IMR-90 (cell line): ENCODE data around the gene ROBO2. TPM values are rescaled to one million over a fixed set of nuclear protein-coding genes. Genes with fewer than 3 reads are reported as not detected.

Source experiments
- ATAC-seq: fragments of 200-7000 bp; cut with Tn5 transposase; 2 replicates; pipeline ENCODE4 v1.9.1; 2020; ENCODE audit warnings: low read depth, mild to moderate bottlenecking, moderate library complexity
- BruUV-seq: library from RNA; stranded (reverse); fragments of 400-500 nt; replicated peaks from 2 replicates; lab custom pipeline; 2021; lab: Mats Ljungman, UMichigan
- CTCF ChIA-PET: fragments of 300-600 bp; formaldehyde crosslinking; extraction: SDS; loops from one replicate; lab custom pipeline; 2021; ENCODE audit warnings: antibody characterized with exemption; lab: Yijun Ruan, JAX
- POLR2A ChIA-PET: fragments of 300-600 bp; sonication (Branson Sonifier 250); formaldehyde crosslinking; loops from one replicate; lab custom pipeline; 2022; ENCODE audit warnings: antibody characterized with exemption; ENCODE audit not compliant: unreplicated experiment; lab: Charles Lee
- DNase-seq: peaks from one replicate; pipeline ENCODE4 v3.0.0; 2013
- H2AFZ ChIP-seq: replicated peaks from 2 replicates; pipeline ENCODE3; 2013; ENCODE audit warnings: low read length, mild to moderate bottlenecking; ENCODE audit not compliant: poor library complexity
- H2AK5ac ChIP-seq: 2 replicates; pipeline ENCODE4 v1.6.1; 2013; ENCODE audit warnings: low read depth, low read length, inconsistent platforms
- H2AK9ac ChIP-seq: replicated peaks from 2 replicates; pipeline ENCODE3; 2013; ENCODE audit warnings: mild to moderate bottlenecking, low read depth, low read length, moderate library complexity; ENCODE audit not compliant: poor library complexity
- H2BK120ac ChIP-seq: 2 replicates; pipeline ENCODE4 v1.6.1; 2013; ENCODE audit warnings: low read depth, low read length, inconsistent platforms
- H2BK15ac ChIP-seq: 3 replicates; pipeline ENCODE4 v1.6.1; 2013; ENCODE audit warnings: low read depth, low read length, inconsistent platforms
- H2BK20ac ChIP-seq: 2 replicates; pipeline ENCODE4 v1.6.1; 2013; ENCODE audit warnings: low read depth, mild to moderate bottlenecking, inconsistent platforms, low read length, moderate library complexity
- H2BK5ac ChIP-seq: 2 replicates; pipeline ENCODE4 v1.6.1; 2013; ENCODE audit warnings: mild to moderate bottlenecking, low read depth, low read length, inconsistent platforms; ENCODE audit not compliant: poor library complexity, severe bottlenecking
- H3K14ac ChIP-seq: replicated peaks from 2 replicates; pipeline ENCODE4 v1.6.1; 2013; ENCODE audit warnings: low read depth, low read length, inconsistent platforms
- H3K18ac ChIP-seq: 2 replicates; pipeline ENCODE4 v1.6.1; 2013; ENCODE audit warnings: low read depth, low read length, control low read depth
- H3K23ac ChIP-seq: 2 replicates; pipeline ENCODE4 v1.6.1; 2013; ENCODE audit warnings: low read depth, low read length, inconsistent platforms
- H3K27ac ChIP-seq: 2 replicates; pipeline ENCODE4 v1.5.1; 2013; ENCODE audit warnings: mild to moderate bottlenecking, control low read depth, low read length; ENCODE audit not compliant: insufficient read depth
- H3K27me3 ChIP-seq: 2 replicates; pipeline ENCODE4 v1.6.1; 2013; ENCODE audit warnings: low read length; ENCODE audit not compliant: control insufficient read depth, insufficient read depth
- H3K36me3 ChIP-seq: 2 replicates; pipeline ENCODE4 v1.6.1; 2013; ENCODE audit warnings: low read length, mixed read lengths; ENCODE audit not compliant: control insufficient read depth, insufficient read depth
- H3K4ac ChIP-seq: 2 replicates; pipeline ENCODE4 v1.6.1; 2013; ENCODE audit warnings: low read depth, low read length, inconsistent platforms
- H3K4me1 ChIP-seq: 2 replicates; pipeline ENCODE4 v1.6.1; 2013; ENCODE audit warnings: low read length, mixed read lengths; ENCODE audit not compliant: control insufficient read depth, insufficient read depth
- H3K4me2 ChIP-seq: 2 replicates; pipeline ENCODE4 v1.6.1; 2013; ENCODE audit warnings: low read depth, mild to moderate bottlenecking, control low read depth, low read length, moderate library complexity
- H3K4me3 ChIP-seq: 2 replicates; pipeline ENCODE4 v1.5.1; 2013; ENCODE audit warnings: low read depth, mild to moderate bottlenecking, control low read depth, low read length, moderate library complexity; ENCODE audit not compliant: insufficient read depth
- H3K56ac ChIP-seq: 2 replicates; pipeline ENCODE4 v1.6.1; 2013; ENCODE audit warnings: low read length, inconsistent platforms; ENCODE audit not compliant: insufficient read depth; ENCODE audit errors: extremely low read depth
- H3K79me1 ChIP-seq, 2 experiments: 2 replicates each; pipeline ENCODE4 v1.6.1; 2013; ENCODE audit warnings: low read length in 2 of 2, inconsistent platforms in 1 of 2, low read depth in 1 of 2
- H3K9ac ChIP-seq: 2 replicates; pipeline ENCODE4 v1.6.1; 2013; ENCODE audit warnings: low read depth, low read length, control low read depth
- H3K9me1 ChIP-seq: 2 replicates; pipeline ENCODE4 v1.6.1; 2013; ENCODE audit warnings: low read length, inconsistent platforms; ENCODE audit not compliant: insufficient read depth
- H3K9me3 ChIP-seq: 2 replicates; pipeline ENCODE4 v1.6.1; 2013; ENCODE audit warnings: low read length; ENCODE audit not compliant: control insufficient read depth, insufficient read depth
- H4K20me1 ChIP-seq: 2 replicates; pipeline ENCODE4 v1.6.1; 2013; ENCODE audit warnings: low read length, inconsistent platforms; ENCODE audit not compliant: insufficient read depth
- H4K5ac ChIP-seq: 2 replicates; pipeline ENCODE4 v1.6.1; 2013; ENCODE audit warnings: mild to moderate bottlenecking, low read depth, low read length, control low read depth
- H4K8ac ChIP-seq, 2 experiments: 2 replicates each; pipeline ENCODE4 v1.6.1; 2013; ENCODE audit warnings: low read depth in 2 of 2, low read length in 2 of 2, control low read depth in 1 of 2, inconsistent platforms in 1 of 2
- H4K91ac ChIP-seq: 2 replicates; pipeline ENCODE4 v1.6.1; 2013; ENCODE audit warnings: low read depth, low read length, inconsistent platforms; ENCODE audit not compliant: insufficient read depth
- BHLHE40 ChIP-seq: fragments of 150-350 bp; IDR thresholded peaks from 2 replicates; pipeline ENCODE4 v1.6.1; 2016; ENCODE audit warnings: mild to moderate bottlenecking, low read depth, low read length
- CEBPB ChIP-seq: IDR thresholded peaks from 2 replicates; pipeline ENCODE4 v1.6.1; 2012; ENCODE audit warnings: low read depth, low read length, improper control_type of control experiment
- CHD1 ChIP-seq: IDR thresholded peaks from 2 replicates; pipeline ENCODE4 v1.6.1; 2012; ENCODE audit warnings: low read depth, low read length, improper control_type of control experiment
- FOS ChIP-seq: fragments of 150-350 bp; IDR thresholded peaks from 2 replicates; pipeline ENCODE4 v1.6.1; 2016; ENCODE audit warnings: low read depth, low read length
- MAFK ChIP-seq: IDR thresholded peaks from 2 replicates; pipeline ENCODE4 v1.6.1; 2012; ENCODE audit warnings: low read depth, low read length, improper control_type of control experiment
- MAZ ChIP-seq: IDR thresholded peaks from 2 replicates; pipeline ENCODE4 v1.6.1; 2012; ENCODE audit warnings: low read depth, mild to moderate bottlenecking, low read length, improper control_type of control experiment, moderate library complexity, borderline replicate concordance
- MXI1 ChIP-seq: IDR thresholded peaks from 2 replicates; pipeline ENCODE4 v1.6.1; 2012; ENCODE audit warnings: low read depth, mild to moderate bottlenecking, low read length, moderate library complexity, borderline replicate concordance
- NFE2L2 ChIP-seq: fragments of 150-350 bp; IDR thresholded peaks from 2 replicates; pipeline ENCODE4 v1.6.1; 2016; ENCODE audit warnings: low read depth, mild to moderate bottlenecking, low read length
- POLR2A ChIP-seq: IDR thresholded peaks from 2 replicates; pipeline ENCODE4 v1.6.1; 2012; ENCODE audit warnings: mild to moderate bottlenecking, low read depth, low read length
- RAD21 ChIP-seq: IDR thresholded peaks from 2 replicates; pipeline ENCODE4 v1.6.1; 2012; ENCODE audit warnings: low read length, improper control_type of control experiment
- RCOR1 ChIP-seq: IDR thresholded peaks from 2 replicates; pipeline ENCODE4 v1.6.1; 2012; ENCODE audit warnings: mild to moderate bottlenecking, low read length, improper control_type of control experiment; ENCODE audit not compliant: insufficient replicate concordance
- RFX5 ChIP-seq: IDR thresholded peaks from 2 replicates; pipeline ENCODE4 v1.8.0; 2012; ENCODE audit warnings: low read depth, mild to moderate bottlenecking, low read length, moderate library complexity
- SMC3 ChIP-seq: fragments of 150-350 bp; IDR thresholded peaks from 2 replicates; pipeline ENCODE4 v1.6.1; 2016; ENCODE audit warnings: low read depth, mild to moderate bottlenecking, antibody characterized with exemption, low read length, moderate library complexity
- USF2 ChIP-seq: fragments of 150-350 bp; IDR thresholded peaks from 2 replicates; pipeline ENCODE4 v1.6.1; 2017; ENCODE audit warnings: mild to moderate bottlenecking, antibody characterized with exemption, low read length, low read depth
- WGBS, 2 experiments: methylation state at CpG; one replicate each; pipeline versions ENCODE4 v1.1.5 to v1.1.7; 2013; ENCODE audit warnings: missing lambda C conversion rate in 2 of 2; ENCODE audit not compliant: insufficient read length in 1 of 2; ENCODE audit errors: extremely low coverage in 2 of 2; 5-methylcytosine and 5-hydroxymethylcytosine counted together
- dilution Hi-C: fragments of 300-500 bp; cut with HindIII; formaldehyde crosslinking; loops from one replicate; pipeline ENCODE4 v1.14.3; 2018; ENCODE audit warnings: low sequenced_read_pairs; ENCODE audit not compliant: unreplicated experiment
- in situ Hi-C: fragments of 300-500 bp; cut with MboI; formaldehyde crosslinking; loops from 3 replicates; pipeline ENCODE4 v1.14.3; 2019; ENCODE audit warnings: low sequenced_read_pairs, inconsistent platforms, mixed read lengths
- intact Hi-C: fragments of 100-400 bp; cut with micrococcal nuclease; formaldehyde crosslinking; loops from 2 replicates; pipeline ENCODE4 v1.10.0; 2022
- polyA plus RNA-seq, 3 experiments: library from polyadenylated mRNA; depleted of rRNA; stranded (reverse); fragments of >200 nt; gene quantifications; 2 replicates each; pipeline ENCODE4 v1.2.3, GENCODE V29; 2012; ENCODE audit warnings: low replicate concordance in 1 of 3
- total RNA-seq: library from RNA; depleted of rRNA; stranded (reverse); fragments of >200 nt; gene quantifications from 2 replicates; pipeline ENCODE4 v1.2.3, GENCODE V29; 2012
- TF ChIP-seq, protein P1 (sequence below): conservative IDR thresholded peaks from 2 replicates; pipeline ENCODE4 v1.5.1; 2012; ENCODE audit warnings: mild to moderate bottlenecking, low read depth, low read length, improper control_type of control experiment
- TF ChIP-seq, protein P2 (sequence below): fragments of 150-350 bp; IDR thresholded peaks from 2 replicates; pipeline ENCODE4 v1.6.1; 2016; ENCODE audit warnings: low read depth, mild to moderate bottlenecking, low read length, moderate library complexity, borderline replicate concordance

ROBO2 gene
- total and polyA plus RNA-seq, 2 of the 4 experiments (the other 2 are of a cell fraction) = 9.3 to 14.5 TPM

- no peaks in the 10 kb centered on the region for H3K4me1 ChIP-seq
- DNase-seq (no peak), ATAC-seq (no peak)
- no peak overlapping the region for H4K8ac ChIP-seq
- WGBS, 2 experiments = 87% methylated on average over 3 of the region's 17 CpGs; no CpG with 5 or more reads in 1 of the 2 experiments
- intact Hi-C loops (no loop called here), in situ Hi-C loops (no loop called here), dilution Hi-C loops (no loop called here)
- POLR2A ChIA-PET = no interaction called here
- H3K56ac ChIP-seq = no peak overlapping the region
- H2BK120ac ChIP-seq = no peak overlapping the region
- no peak overlapping the region for H2AFZ ChIP-seq
- H3K27ac ChIP-seq = no peak overlapping the region
- BruUV-seq = no TSS peak
- no peak overlapping the region for H3K4me3 ChIP-seq
- CTCF ChIA-PET = no interaction called here
- no peak overlapping the region for H2BK20ac ChIP-seq
- no peaks in the 10 kb centered on the region for H3K36me3 ChIP-seq
- no peaks in the 10 kb centered on the region for H3K27me3 ChIP-seq
- H4K5ac ChIP-seq = no peak overlapping the region
- H2AK9ac ChIP-seq = no peak overlapping the region
- H3K9me1 ChIP-seq = no peaks in the 10 kb centered on the region
- no peak overlapping the region for H2AK5ac ChIP-seq
- H4K20me1 ChIP-seq = no peaks in the 10 kb centered on the region
- H3K4me2 ChIP-seq = no peak overlapping the region
- no peaks in the 10 kb centered on the region for H3K79me1 ChIP-seq
- no peak overlapping the region for H3K18ac ChIP-seq
- no peak overlapping the region for H2BK5ac ChIP-seq
- no peak for TF ChIP-seq RCOR1
- no peak for TF ChIP-seq RAD21
- TF ChIP-seq CEBPB = no peak
- no peak for TF ChIP-seq SMC3
- TF ChIP-seq MAZ = no peak
- TF ChIP-seq POLR2A = no peak
- TF ChIP-seq USF2 = no peak
- TF ChIP-seq MXI1 = no peak
- no peak for TF ChIP-seq FOS
- TF ChIP-seq, protein P1, sequence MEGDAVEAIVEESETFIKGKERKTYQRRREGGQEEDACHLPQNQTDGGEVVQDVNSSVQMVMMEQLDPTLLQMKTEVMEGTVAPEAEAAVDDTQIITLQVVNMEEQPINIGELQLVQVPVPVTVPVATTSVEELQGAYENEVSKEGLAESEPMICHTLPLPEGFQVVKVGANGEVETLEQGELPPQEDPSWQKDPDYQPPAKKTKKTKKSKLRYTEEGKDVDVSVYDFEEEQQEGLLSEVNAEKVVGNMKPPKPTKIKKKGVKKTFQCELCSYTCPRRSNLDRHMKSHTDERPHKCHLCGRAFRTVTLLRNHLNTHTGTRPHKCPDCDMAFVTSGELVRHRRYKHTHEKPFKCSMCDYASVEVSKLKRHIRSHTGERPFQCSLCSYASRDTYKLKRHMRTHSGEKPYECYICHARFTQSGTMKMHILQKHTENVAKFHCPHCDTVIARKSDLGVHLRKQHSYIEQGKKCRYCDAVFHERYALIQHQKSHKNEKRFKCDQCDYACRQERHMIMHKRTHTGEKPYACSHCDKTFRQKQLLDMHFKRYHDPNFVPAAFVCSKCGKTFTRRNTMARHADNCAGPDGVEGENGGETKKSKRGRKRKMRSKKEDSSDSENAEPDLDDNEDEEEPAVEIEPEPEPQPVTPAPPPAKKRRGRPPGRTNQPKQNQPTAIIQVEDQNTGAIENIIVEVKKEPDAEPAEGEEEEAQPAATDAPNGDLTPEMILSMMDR = no peak
- TF ChIP-seq RFX5 = no peak
- TF ChIP-seq, protein P2, sequence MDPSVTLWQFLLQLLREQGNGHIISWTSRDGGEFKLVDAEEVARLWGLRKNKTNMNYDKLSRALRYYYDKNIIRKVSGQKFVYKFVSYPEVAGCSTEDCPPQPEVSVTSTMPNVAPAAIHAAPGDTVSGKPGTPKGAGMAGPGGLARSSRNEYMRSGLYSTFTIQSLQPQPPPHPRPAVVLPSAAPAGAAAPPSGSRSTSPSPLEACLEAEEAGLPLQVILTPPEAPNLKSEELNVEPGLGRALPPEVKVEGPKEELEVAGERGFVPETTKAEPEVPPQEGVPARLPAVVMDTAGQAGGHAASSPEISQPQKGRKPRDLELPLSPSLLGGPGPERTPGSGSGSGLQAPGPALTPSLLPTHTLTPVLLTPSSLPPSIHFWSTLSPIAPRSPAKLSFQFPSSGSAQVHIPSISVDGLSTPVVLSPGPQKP = no peak
- TF ChIP-seq NFE2L2 = no peak
- TF ChIP-seq MAFK = no peak
- no peak for TF ChIP-seq BHLHE40
- no peak for TF ChIP-seq CHD1
- no peak overlapping the region for H4K91ac ChIP-seq
- no peaks in the 10 kb centered on the region for H3K9me3 ChIP-seq
- no peak overlapping the region for H3K9ac ChIP-seq
- H3K4ac ChIP-seq = no peak overlapping the region
- H3K23ac ChIP-seq = no peak overlapping the region
- H3K14ac ChIP-seq = no peak overlapping the region
- no peak overlapping the region for H2BK15ac ChIP-seq
Observed at GRCh38 chr3:77248420-77248819, 208.5 kb downstream of the ROBO2 start.
